GM21390 (cell line): Measurements from ENCODE around the gene TPI1.
"Not testable (repeated sequence)": the region's sequence is repeated elsewhere in the genome, so short reads cannot be mapped to it uniquely, and the experiment has no call there.

Source experiments
- ATAC-seq: cut with Tn5 transposase; IDR thresholded peaks from one replicate; pipeline ENCODE4 v1.9.1; 2021; ENCODE audit not compliant: unreplicated experiment

Gene TPI1

GRCh38 chr12:6868211-6869048 lies 1.1 kb downstream of the TPI1 start:
- no peak for ATAC-seq

GRCh38 chr12:6869049-6870021 lies 2.0 kb downstream of the TPI1 start:
- no peak for ATAC-seq

DNA sequence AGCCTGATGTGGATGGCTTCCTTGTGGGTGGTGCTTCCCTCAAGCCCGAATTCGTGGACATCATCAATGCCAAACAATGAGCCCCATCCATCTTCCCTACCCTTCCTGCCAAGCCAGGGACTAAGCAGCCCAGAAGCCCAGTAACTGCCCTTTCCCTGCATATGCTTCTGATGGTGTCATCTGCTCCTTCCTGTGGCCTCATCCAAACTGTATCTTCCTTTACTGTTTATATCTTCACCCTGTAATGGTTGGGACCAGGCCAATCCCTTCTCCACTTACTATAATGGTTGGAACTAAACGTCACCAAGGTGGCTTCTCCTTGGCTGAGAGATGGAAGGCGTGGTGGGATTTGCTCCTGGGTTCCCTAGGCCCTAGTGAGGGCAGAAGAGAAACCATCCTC lies 3.0 kb downstream of the TPI1 start:
- not testable (repeated sequence) for ATAC-seq

- no peak for ATAC-seq
Measured at GRCh38 chr12:6871052-6871957, 4.0 kb downstream of the TPI1 start.

DNA sequence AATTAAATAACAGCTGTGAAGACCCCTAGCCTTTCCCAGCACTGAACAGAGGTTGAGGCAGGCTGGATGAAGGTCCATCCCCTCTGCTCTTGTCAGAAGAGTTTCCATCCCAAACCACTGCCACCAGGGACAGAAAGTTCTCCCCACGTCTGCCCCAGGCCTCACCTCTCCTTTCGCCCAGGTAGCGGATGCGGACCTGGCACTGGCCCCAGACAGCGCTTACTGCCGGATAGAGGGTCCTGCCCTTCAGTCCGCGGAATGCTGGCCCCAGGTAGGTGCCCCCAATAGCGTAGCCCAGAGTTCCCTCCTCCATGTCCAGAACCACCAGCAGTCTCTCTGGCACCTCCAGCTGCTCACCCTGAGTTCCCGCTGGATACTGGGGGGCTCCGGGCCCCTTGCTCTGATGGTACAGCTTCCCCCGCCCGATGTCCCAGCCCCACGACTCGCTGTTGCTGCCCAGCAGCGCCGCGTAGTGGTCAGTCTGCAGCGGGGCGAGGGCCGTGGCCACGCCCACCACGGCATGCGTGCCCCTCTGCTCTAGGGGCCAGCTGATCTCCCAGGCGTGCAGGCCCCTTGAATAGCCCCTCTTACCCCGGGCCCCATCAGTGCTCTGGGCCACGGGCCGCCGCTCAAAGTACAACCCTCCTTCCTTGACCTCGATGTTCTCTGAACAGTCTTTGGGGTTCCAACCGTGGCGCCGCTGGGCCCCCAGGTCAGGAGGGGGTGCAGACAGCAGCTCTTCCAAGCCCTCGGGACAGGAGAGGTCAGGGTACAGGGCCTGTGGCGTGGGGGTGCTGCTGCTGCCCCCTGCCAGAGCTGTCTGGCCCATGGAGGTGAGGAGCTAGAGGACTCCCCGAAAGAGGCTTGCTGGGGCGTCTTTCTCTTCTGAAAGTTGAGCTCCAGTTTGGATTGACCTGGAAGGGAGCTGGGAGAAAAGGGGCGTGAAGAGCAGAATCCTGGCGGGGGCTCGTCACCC lies 5.0 kb downstream of the TPI1 start:
- no peak for ATAC-seq

DNA sequence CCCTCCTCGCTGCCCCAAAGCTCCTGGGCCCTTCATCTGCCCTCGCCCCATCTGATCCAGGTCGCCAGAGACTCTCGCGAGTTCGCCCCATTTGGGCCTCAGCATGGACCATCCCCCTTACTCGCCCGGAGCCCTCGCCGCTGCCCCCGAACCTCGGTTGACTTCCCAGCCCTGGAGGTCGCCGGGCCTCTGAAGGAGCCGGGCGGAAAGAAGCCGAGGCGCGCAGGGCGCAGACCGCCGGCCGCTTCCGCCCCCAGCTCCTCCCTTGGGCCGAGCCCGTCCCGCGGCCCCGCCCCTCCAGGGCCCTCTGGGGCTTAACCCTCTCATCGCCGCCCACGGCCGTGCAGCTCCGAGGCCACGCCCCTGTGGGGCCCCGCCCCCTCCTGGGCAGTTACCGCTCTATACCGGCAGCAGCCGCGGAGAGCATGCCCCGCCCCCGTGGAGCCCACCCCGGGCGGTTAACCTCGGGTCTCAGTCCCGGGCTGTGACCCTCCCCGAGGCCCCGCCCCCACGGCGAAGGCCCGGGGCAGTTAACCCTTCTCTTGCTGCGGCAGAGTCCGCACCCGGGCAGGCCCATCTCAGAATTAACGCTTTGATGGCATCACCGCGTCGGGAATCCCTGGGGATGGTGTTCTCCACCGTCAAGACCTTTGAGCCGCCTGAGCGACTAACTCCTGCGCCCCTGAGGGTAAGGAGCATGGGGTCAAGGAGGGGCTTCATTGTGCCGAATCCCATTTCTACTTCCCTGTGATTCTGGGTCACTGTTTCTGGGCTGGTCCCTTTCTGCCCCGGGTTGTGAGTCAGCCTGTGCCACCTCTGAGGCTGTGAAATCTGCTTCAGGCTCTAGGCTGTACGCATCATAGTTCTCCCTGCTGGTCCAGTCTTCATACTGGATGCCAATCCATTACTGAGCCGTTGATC lies 6.0 kb downstream of the TPI1 start, which contains the start of gene SPSB2:
SPSB2 (minus strand) TSS at position 210 of the 921 bp plus-strand sequence. CDS start 402 bp downstream, outside the sequence.
- ATAC-seq = peak; percentile 78

GRCh38 chr12:6874015-6874368 lies 6.7 kb downstream of the TPI1 start:
- not testable (repeated sequence) for ATAC-seq

DNA sequence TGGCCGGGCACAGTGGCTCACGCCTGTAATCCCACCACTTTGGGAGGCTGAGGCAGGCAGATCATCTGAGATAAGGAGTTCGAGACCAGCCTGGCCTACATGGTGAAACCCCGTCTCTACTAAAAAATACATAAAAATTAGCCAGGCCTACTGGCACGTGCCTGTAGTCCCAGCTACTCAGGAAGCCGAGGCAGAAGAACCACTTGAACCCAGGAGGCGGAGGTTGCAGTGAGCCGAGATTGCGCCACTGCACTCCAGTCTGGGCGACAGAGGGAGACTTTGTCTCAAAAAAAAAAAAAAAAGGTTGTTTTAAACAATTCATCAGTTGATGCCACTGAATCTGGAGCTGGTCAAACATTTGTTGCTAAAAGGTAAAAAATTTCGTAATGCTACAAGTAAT lies 12.5 kb downstream of the TPI1 start:
- ATAC-seq = not testable (repeated sequence)

GRCh38 chr12:6883252-6883651 lies 15.9 kb downstream of the TPI1 start:
- ATAC-seq = no peak

DNA sequence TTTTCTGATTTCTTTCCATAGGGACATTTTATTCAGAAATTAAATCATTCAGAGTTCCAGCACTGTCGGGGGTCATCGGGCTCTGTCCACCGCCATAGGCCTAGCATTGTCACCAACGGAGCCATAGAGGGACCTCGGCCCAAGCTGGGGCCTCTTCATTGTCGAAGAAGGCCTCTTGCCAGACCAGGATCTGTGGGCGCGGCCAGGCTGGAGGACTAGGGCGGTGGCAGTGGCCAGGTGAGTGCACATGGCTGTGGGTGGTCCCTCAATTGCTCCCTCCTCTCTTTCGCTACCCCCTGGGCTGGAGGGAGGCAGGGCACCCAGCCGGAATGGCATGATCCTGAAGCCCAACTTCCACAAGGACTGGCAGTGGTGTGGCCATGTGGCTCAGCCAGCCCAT lies 16.4 kb downstream of the TPI1 start:
- ATAC-seq = no peak

DNA sequence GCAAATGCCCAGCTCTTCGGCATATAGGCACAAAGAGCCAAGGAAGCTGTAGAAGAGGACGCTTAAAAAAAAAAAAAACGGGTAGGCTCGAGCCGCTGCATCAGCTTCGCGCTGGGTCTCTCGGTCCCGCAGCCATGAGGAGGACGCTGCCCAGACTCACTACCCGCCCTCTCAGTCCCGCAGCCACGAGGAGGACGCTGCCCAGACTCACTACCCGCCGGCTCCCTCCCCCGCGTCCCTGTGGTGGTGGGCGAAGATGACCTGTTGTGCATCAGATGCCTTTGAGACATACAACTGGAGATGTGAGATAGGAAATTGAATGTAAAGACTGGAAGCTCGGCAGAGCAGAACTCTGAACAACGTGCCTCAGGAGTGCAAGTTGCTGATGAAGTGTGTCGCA lies 17.2 kb downstream of the TPI1 start:
- ATAC-seq = no peak

DNA sequence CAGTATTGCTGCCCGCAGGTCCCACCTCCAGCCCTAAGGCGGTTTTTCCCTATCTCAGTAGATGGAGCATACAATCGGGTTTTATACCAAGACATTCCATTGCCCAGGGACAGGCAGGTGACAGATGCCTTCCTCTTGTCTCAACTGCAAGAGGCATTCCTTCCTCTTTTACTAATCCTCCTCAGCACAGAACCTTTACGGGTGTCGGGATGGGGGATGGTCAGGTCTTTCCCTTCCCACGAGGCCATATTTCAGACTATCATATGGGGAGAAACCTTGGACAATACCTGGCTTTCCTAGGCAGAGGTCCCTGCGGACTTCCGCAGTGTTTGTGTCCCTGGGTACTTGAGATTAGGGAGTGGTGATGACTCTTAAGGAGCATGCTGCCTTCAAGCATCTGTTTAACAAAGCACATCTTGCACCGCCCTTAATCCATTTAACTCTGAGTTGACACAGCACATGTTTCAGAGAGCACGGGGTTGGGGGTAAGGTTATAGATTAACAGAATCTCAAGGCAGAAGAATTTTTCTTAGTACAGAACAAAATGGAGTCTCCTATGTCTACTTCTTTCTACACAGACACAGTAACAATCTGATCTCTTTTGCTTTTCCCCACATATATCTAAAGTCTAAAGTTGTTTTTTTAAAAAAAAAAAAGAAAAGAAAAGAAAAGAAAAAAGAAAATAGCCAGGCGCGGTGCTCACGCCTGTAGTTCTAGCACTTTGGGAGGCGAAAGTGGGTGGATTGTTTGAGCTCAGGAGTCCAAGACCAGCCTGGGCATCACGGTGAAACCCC lies 19.1 kb downstream of the TPI1 start:
- ATAC-seq = not testable (repeated sequence)

GRCh38 chr12:6887460-6887859 lies 20.1 kb downstream of the TPI1 start:
- ATAC-seq = no peak

DNA sequence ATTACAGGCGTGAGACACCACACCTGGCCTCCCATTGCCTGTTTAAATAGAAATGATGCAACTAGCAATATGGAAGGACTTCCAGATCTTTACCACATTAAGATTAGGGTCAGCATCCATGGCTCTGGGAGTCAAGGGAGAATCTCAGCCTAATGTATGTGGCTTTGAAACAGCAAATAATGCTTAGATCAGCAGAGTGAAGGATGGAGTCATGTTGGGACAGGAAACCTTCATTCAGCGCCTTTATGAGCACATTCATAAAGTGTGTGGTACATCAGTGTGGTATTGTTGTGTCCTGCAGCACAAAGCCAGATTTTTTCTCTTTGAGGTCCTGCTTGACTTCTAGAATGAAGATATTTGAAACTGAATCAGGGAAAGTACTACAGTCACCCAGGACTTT lies 21.0 kb downstream of the TPI1 start:
- ATAC-seq = no peak

DNA sequence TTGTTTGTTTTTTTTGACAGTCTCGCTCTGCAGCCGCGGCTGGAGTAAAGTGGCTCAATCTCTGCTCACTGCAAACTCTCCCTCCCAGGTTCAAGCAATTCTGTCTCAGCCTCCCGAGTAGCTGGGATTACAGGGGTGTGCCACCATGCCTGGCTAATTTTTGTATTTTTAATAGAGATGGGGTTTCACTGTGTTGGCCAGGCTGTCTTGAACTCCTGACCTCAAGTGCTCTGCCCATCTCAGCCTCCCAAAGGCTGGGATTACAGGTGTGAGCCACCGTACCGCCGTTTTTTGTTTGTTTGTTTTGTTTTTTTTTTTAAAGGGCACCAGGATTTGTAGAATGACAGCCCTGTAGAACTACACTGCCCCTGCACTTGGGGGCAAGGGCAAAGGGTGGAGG lies 21.5 kb downstream of the TPI1 start:
- not testable (repeated sequence) for ATAC-seq

DNA sequence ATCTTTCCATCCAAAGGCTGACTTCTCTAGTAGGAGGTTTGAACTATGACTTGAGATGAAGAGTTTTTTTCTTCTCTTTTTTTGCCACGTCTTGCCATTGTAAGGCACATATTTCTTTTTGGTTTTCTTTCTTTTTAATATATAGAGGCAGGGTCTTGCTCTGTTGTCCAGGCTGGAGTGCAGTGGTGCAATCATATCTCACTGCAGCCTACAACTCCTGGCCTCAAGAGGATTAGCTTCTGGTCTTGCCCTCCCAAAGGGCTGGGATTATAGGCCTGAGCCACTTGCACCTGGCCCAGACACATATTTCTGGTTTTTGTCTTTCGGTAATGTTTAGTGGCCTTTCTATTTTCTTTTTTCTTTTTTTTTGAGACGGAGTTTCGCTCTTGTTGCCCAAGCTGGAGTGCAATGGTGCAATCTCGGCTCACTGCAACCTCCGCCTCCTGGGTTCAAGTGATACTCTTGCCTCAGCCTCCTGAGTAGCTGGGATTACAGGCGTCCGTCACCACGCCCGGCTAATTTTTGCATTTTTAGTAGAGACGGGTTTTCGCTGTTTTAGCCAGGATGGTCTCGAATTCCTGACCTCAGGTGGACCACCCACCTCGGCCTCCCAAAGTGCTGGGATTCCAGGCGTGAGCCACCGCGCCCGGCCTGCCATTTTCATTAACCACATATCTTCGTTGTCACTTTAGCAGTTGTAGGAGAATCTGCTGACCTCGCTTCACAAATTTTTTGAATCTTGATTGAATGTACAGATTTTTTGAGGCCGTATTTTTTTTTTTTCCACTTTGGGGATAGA lies 22.6 kb downstream of the TPI1 start:
- not testable (repeated sequence) for ATAC-seq
